ENCODE results near the gene GDF11. TPM values are rescaled to one million over a fixed set of nuclear protein-coding genes. Genes with fewer than 3 reads are reported as not detected.

Gene GDF11
- total RNA-seq, 4 donors from 2014 or later = 0.77 to 17.1 (median 5.0) TPM

DNA sequence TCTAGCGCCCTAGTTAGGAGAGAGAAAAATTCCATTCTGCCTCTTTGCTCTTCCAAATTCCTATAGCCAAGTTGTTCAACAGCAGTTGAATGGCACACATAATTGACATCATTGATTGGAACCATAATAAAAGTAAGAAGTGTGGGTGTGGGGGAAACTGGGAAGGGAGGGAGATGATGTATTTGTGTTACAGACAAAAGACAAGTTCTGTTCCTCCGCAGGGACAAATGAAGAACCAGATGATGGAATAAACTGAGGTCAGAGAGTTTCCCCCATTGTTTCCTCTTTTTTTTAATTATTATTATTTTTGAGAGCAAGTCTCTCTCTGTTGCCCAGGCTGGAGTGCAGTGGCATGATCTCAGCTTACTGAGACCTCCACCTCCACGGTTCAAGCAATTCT is 34.9 kb downstream of the GDF11 start:
- intact Hi-C loops (cut with DNase I; ENCODE audit: low total_unique reads) = no loop called here
- Histone ChIP-seq H3K27ac (no peak overlapping the region), H3K36me3 (no peaks in the 10 kb centered on the region), H3K4me1 (no peaks in the 10 kb centered on the region), H3K4me3 (no peak overlapping the region), H3K27me3 (no peaks in the 10 kb centered on the region), H3K9me3 (no peaks in the 10 kb centered on the region)
- TF ChIP-seq POLR2A (IDR thresholded peaks at IDR 0.05) (no peak), CTCF (IDR thresholded peaks at IDR 0.05) (no peak)
- no peak for DNase-seq

GRCh38 chr12:55780685-55781084 is 37.8 kb downstream of the GDF11 start:
- Histone ChIP-seq H3K4me1 (no peaks in the 10 kb centered on the region), H3K4me3 (no peak overlapping the region), H3K9me3 (no peaks in the 10 kb centered on the region), H3K36me3 (no peaks in the 10 kb centered on the region), H3K27me3 (no peaks in the 10 kb centered on the region), H3K27ac (no peak overlapping the region)
- no peak for TF ChIP-seq CTCF (IDR thresholded peaks at IDR 0.05)
- no peak for TF ChIP-seq POLR2A (IDR thresholded peaks at IDR 0.05)
- DNase-seq = no peak
- intact Hi-C loops (cut with DNase I; ENCODE audit: low total_unique reads) = no loop called here

GRCh38 chr12:55788546-55788945 is 45.6 kb downstream of the GDF11 start:
- intact Hi-C loops (cut with DNase I; ENCODE audit: low total_unique reads) = no loop called here
- H3K9me3 ChIP-seq = no peaks in the 10 kb centered on the region
- DNase-seq = no peak
- H3K4me1 ChIP-seq = no peaks in the 10 kb centered on the region
- H3K4me3 ChIP-seq = no peak overlapping the region
- H3K27me3 ChIP-seq = no peaks in the 10 kb centered on the region
- no peak for TF ChIP-seq POLR2A (IDR thresholded peaks at IDR 0.05)
- TF ChIP-seq CTCF (IDR thresholded peaks at IDR 0.05) = no peak
- no peak overlapping the region for H3K27ac ChIP-seq
- H3K36me3 ChIP-seq = no peaks in the 10 kb centered on the region

DNA sequence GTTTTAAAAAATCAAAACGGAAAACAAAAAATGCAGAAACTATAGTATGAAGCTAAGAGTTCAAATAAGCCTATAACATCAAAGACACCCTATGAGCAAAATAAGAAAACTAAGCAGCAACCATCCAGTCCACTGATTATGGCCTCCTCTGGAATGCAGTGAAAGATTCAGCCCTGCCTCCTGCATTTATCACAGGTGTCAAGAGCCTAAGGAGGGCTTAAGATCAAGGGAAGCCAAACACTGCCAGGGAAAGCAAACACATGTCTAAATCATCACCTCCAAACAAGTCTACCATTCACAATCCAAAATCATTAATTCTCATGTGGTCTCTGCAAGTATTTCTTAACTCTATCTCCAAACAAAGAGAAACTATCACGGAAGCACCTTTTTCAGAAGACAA is 46.2 kb downstream of the GDF11 start:
- intact Hi-C loops (cut with DNase I; ENCODE audit: low total_unique reads) = no loop called here
- no peaks in the 10 kb centered on the region for H3K36me3 ChIP-seq
- H3K27ac ChIP-seq = no peak overlapping the region
- no peaks in the 10 kb centered on the region for H3K4me1 ChIP-seq
- H3K27me3 ChIP-seq = no peaks in the 10 kb centered on the region
- DNase-seq = no peak
- TF ChIP-seq POLR2A (IDR thresholded peaks at IDR 0.05) (no peak), CTCF (IDR thresholded peaks at IDR 0.05) (no peak)
- H3K9me3 ChIP-seq = no peaks in the 10 kb centered on the region
- no peak overlapping the region for H3K4me3 ChIP-seq

DNA sequence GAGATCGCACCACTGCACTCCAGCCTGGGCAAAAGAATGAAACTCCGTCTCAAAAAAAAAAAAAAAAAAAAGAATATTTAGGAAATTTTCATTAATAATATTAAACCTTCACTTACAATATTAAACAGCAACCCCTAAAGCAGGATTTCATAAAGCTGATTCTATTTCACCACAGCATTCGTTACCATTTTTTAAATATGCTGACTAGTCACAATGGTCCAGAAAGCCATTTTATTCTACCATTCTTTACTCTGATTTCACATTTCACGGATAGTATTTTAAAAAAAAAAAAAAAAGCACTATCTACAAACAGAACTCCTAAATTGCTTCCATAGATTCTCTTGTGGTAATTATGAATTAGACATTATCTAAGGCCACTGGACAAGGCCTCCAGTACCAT is 47.0 kb downstream of the GDF11 start:
- no peak for DNase-seq
- TF ChIP-seq CTCF (IDR thresholded peaks at IDR 0.05) (no peak), POLR2A (IDR thresholded peaks at IDR 0.05) (no peak)
- Histone ChIP-seq H3K27ac (no peak overlapping the region), H3K36me3 (no peaks in the 10 kb centered on the region), H3K4me3 (no peak overlapping the region), H3K4me1 (no peaks in the 10 kb centered on the region), H3K9me3 (no peaks in the 10 kb centered on the region), H3K27me3 (no peaks in the 10 kb centered on the region)
- intact Hi-C loops (cut with DNase I; ENCODE audit: low total_unique reads) = no loop called here

Data from uterus (tissue), 4 donors.